Neural cell (in vitro differentiated cells): Measurements from ENCODE around the gene POLR2L.

Source experiments
- CTCF ChIP-seq: fragments of 450-650 bp; IDR thresholded peaks from 2 replicates; pipeline ENCODE4 v1.5.1; 2014; ENCODE audit warnings: antibody characterized with exemption, mild to moderate bottlenecking, moderate library complexity; ENCODE audit not compliant: poor library complexity, severe bottlenecking
- EP300 ChIP-seq: fragments of 450-650 bp; conservative IDR thresholded peaks from 2 replicates; pipeline ENCODE4 v1.6.1; 2014; ENCODE audit warnings: antibody characterized with exemption, mild to moderate bottlenecking, moderate library complexity; ENCODE audit not compliant: poor library complexity, severe bottlenecking
- SMC3 ChIP-seq: fragments of 450-650 bp; conservative IDR thresholded peaks from 2 replicates; pipeline ENCODE4 v1.6.1; 2014; ENCODE audit warnings: antibody characterized with exemption, mild to moderate bottlenecking, moderate library complexity; ENCODE audit not compliant: poor library complexity

- no peak for TF ChIP-seq SMC3
- no peak for TF ChIP-seq EP300
- no peak for TF ChIP-seq CTCF
These were observed 4.3 kb upstream of the POLR2L start for GRCh38 chr11:846496-847098.
